Neural cell (in vitro differentiated cells): ENCODE measurements around the gene DMXL2. TPM values are rescaled to one million over a fixed set of nuclear protein-coding genes. Genes with fewer than 3 reads are reported as not detected.
"Not testable (repeated sequence)": the region's sequence is repeated elsewhere in the genome, so short reads cannot be mapped to it uniquely, and the experiment has no call there.

Source experiments
- H2AFZ ChIP-seq: fragments of 200-600, 300-800 bp; sonication (generic), shearing (Covaris generic); 2 replicates; pipeline ENCODE4 v1.6.0; 2014; ENCODE audit warnings: low read depth, mild to moderate bottlenecking, antibody characterized with exemption, low read length, moderate library complexity
- H3F3A ChIP-seq: fragments of 200-600 bp; shearing (Covaris generic); 2 replicates; pipeline ENCODE4 v1.6.1; 2016; ENCODE audit warnings: mild to moderate bottlenecking, moderate library complexity, mixed read lengths, antibody characterized with exemption, low read length; ENCODE audit not compliant: insufficient read depth, poor library complexity, severe bottlenecking
- H3K27ac ChIP-seq: fragments of 200-600, 300-800 bp; sonication (generic), shearing (Covaris generic); 2 replicates; pipeline ENCODE4 v1.5.1; 2014; ENCODE audit warnings: mild to moderate bottlenecking, low read length, moderate library complexity
- H3K27me3 ChIP-seq: fragments of 300-800, 200-600 bp; sonication (generic), shearing (Covaris generic); 2 replicates; pipeline ENCODE4 v1.6.0; 2014; ENCODE audit warnings: mild to moderate bottlenecking, low read depth, low read length, moderate library complexity; ENCODE audit not compliant: insufficient read depth
- H3K36me3 ChIP-seq: fragments of 300-800, 200-600 bp; sonication (generic), shearing (Covaris generic); 2 replicates; pipeline ENCODE4 v1.5.1; 2014; ENCODE audit warnings: mild to moderate bottlenecking, antibody characterized with exemption, low read length, moderate library complexity; ENCODE audit not compliant: insufficient read depth
- H3K4me2 ChIP-seq: fragments of 300-800, 200-600 bp; sonication (generic), shearing (Covaris generic); 2 replicates; pipeline ENCODE4 v1.6.0; 2014; ENCODE audit warnings: mild to moderate bottlenecking, low read length
- H3K4me3 ChIP-seq: fragments of 300-800, 200-600 bp; sonication (generic), shearing (Covaris generic); 2 replicates; pipeline ENCODE4 v1.5.1; 2014; ENCODE audit warnings: mild to moderate bottlenecking, low read length, moderate library complexity
- H3K79me2 ChIP-seq: fragments of 200-600 bp; shearing (Covaris generic); replicated peaks from 2 replicates; pipeline ENCODE4 v1.6.0; 2014; ENCODE audit warnings: mild to moderate bottlenecking, low read length, moderate library complexity; ENCODE audit not compliant: insufficient read depth
- H3K9ac ChIP-seq: fragments of 300-800, 200-600 bp; sonication (generic), shearing (Covaris generic); 2 replicates; pipeline ENCODE4 v1.6.1; 2016; ENCODE audit warnings: mild to moderate bottlenecking, low read length, mixed read lengths
- H3K9me2 ChIP-seq: fragments of 200-600 bp; shearing (Covaris generic); 2 replicates; pipeline ENCODE4 v1.6.1; 2016; ENCODE audit warnings: mild to moderate bottlenecking, low read length, mixed read lengths; ENCODE audit not compliant: insufficient read depth
- H3K9me3 ChIP-seq: fragments of 200-600, 300-800 bp; sonication (generic), shearing (Covaris generic); 2 replicates; pipeline ENCODE4 v1.6.1; 2016; ENCODE audit warnings: mild to moderate bottlenecking, mixed run types, low read length, moderate library complexity, mixed read lengths
- H4K20me1 ChIP-seq: fragments of 200-600 bp; shearing (Covaris generic); 2 replicates; pipeline ENCODE4 v1.6.1; 2016; ENCODE audit warnings: mild to moderate bottlenecking, mixed run types; ENCODE audit not compliant: insufficient read depth
- EP300 ChIP-seq: fragments of 450-650 bp; conservative IDR thresholded peaks from 2 replicates; pipeline ENCODE4 v1.6.1; 2014; ENCODE audit warnings: antibody characterized with exemption, mild to moderate bottlenecking, moderate library complexity; ENCODE audit not compliant: poor library complexity, severe bottlenecking
- EZH2 ChIP-seq: fragments of 200-600, 300-800 bp; shearing (Covaris generic), sonication (generic); IDR thresholded peaks from 2 replicates; pipeline ENCODE4 v1.6.1; 2014; ENCODE audit warnings: antibody characterized with exemption, low read length, borderline replicate concordance, mild to moderate bottlenecking; ENCODE audit not compliant: insufficient read depth, poor library complexity, severe bottlenecking
- MXI1 ChIP-seq: fragments of 450-650 bp; conservative IDR thresholded peaks from 2 replicates; pipeline ENCODE4 v1.6.1; 2014; ENCODE audit warnings: antibody characterized with exemption, mild to moderate bottlenecking; ENCODE audit not compliant: poor library complexity, severe bottlenecking
- POLR2AphosphoS5 ChIP-seq: IDR thresholded peaks from 2 replicates; pipeline ENCODE4 v1.6.1; 2012
- RAD21 ChIP-seq: fragments of 450-650 bp; conservative IDR thresholded peaks from 2 replicates; pipeline ENCODE4 v1.6.1; 2014; ENCODE audit warnings: antibody characterized with exemption, mild to moderate bottlenecking, moderate library complexity
- REST ChIP-seq: IDR thresholded peaks from 2 replicates; pipeline ENCODE4 v1.6.1; 2012; ENCODE audit warnings: borderline replicate concordance
- SMC3 ChIP-seq: fragments of 450-650 bp; conservative IDR thresholded peaks from 2 replicates; pipeline ENCODE4 v1.6.1; 2014; ENCODE audit warnings: antibody characterized with exemption, mild to moderate bottlenecking, moderate library complexity; ENCODE audit not compliant: poor library complexity
- TAF1 ChIP-seq: IDR thresholded peaks from 2 replicates; pipeline ENCODE4 v1.6.1; 2012; ENCODE audit warnings: low read depth
- polyA plus RNA-seq: library from polyadenylated mRNA; depleted of rRNA; stranded (reverse); fragments of >200 nt; gene quantifications from 2 replicates; pipeline ENCODE4 v1.2.3, GENCODE V29; 2014
- TF ChIP-seq, protein P1 (sequence below): fragments of 450-650 bp; IDR thresholded peaks from 2 replicates; pipeline ENCODE4 v1.5.1; 2014; ENCODE audit warnings: antibody characterized with exemption, mild to moderate bottlenecking, moderate library complexity; ENCODE audit not compliant: poor library complexity, severe bottlenecking

The DMXL2 gene
- polyA plus RNA-seq, 1 donor from 2014 or later: 176 TPM

DNA sequence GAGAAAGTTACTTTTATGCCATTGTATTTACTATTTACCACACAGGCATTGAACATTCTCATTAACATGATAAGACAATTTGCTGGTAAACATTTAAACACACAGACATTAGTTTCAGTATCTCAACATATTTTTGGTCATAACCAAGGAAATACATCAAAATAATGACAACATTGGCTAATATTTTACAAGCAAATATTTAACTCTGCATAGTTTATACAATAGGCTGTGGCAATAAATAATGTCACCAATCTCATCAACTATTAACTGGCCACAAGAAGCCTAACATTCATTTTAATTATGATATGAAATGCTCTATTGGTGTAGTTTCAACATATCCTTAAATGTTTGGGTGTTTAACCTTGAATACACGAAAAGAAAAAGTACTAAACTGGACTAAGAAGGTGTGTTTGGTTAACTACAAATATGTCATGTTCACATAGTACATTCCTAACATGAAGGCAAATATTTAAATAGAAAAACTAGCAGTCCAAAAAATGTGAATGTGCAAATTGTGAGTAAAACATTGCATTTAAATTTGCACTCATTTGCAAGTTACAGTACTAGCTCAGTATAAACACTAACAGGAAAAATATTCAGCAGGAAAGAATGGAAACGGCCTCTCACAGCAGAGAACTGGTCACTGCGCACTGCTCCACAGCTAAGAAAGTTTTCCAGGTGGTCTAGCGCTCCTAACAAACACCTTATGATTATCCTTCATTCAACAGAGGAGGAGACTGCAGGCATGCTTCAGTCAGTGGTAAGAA is 174.5 kb downstream of the DMXL2 start:
- Histone ChIP-seq H3K27ac (no peak overlapping the region), H3K79me2 (no peaks in the 10 kb centered on the region), H4K20me1 (no peaks in the 10 kb centered on the region), H3K9ac (no peak overlapping the region), H3K27me3 (no peaks in the 10 kb centered on the region), H3K9me3 (no peaks in the 10 kb centered on the region), H3K36me3 (peaks cover 13% of the 10 kb centered on the region), H3K9me2 (no peaks in the 10 kb centered on the region), H3K4me3 (no peak overlapping the region), H3F3A (no peaks in the 10 kb centered on the region), H3K4me2 (no peak overlapping the region), H2AFZ (no peak overlapping the region)
- TF ChIP-seq MXI1 (no peak), EP300 (no peak), RAD21 (no peak), POLR2AphosphoS5 (no peak), SMC3 (no peak), TAF1 (no peak), REST (no peak), EZH2 (no peak)
- TF ChIP-seq, protein P1, sequence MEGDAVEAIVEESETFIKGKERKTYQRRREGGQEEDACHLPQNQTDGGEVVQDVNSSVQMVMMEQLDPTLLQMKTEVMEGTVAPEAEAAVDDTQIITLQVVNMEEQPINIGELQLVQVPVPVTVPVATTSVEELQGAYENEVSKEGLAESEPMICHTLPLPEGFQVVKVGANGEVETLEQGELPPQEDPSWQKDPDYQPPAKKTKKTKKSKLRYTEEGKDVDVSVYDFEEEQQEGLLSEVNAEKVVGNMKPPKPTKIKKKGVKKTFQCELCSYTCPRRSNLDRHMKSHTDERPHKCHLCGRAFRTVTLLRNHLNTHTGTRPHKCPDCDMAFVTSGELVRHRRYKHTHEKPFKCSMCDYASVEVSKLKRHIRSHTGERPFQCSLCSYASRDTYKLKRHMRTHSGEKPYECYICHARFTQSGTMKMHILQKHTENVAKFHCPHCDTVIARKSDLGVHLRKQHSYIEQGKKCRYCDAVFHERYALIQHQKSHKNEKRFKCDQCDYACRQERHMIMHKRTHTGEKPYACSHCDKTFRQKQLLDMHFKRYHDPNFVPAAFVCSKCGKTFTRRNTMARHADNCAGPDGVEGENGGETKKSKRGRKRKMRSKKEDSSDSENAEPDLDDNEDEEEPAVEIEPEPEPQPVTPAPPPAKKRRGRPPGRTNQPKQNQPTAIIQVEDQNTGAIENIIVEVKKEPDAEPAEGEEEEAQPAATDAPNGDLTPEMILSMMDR: no peak

- H3K79me2 ChIP-seq, H3K4me3 ChIP-seq, H3K4me2 ChIP-seq, H3K27ac ChIP-seq, H4K20me1 ChIP-seq, H3K27me3 ChIP-seq, H3F3A ChIP-seq, H3K9ac ChIP-seq, H3K9me2 ChIP-seq, H2AFZ ChIP-seq, H3K9me3 ChIP-seq: not testable (repeated sequence)
- peaks cover 13% of the 10 kb centered on the region for H3K36me3 ChIP-seq
Observed at GRCh38 chr15:51446029-51446744, 176.4 kb downstream of the DMXL2 start.
